Stimulated activated CD8-positive, alpha-beta memory T cell treated with anti-CD3 and anti-CD28 coated beads, Interleukin-2, amount 100 ng/mL, for 48 hours (primary cell): ENCODE measurements around the gene CORO7.
A peak's percentile ranks its signal among the peaks of the same experiment; 100 is the strongest.
"Not testable (repeated sequence)": the region's sequence is repeated elsewhere in the genome, so short reads cannot be mapped to it uniquely, and the experiment has no call there.

Source experiments
- DNase-seq, 2 donors: peaks; one replicate each; pipeline ENCODE4 v3.0.0-alpha.2; 2020; ENCODE audit warnings: low read depth in 2 of 2

CORO7 gene

DNA sequence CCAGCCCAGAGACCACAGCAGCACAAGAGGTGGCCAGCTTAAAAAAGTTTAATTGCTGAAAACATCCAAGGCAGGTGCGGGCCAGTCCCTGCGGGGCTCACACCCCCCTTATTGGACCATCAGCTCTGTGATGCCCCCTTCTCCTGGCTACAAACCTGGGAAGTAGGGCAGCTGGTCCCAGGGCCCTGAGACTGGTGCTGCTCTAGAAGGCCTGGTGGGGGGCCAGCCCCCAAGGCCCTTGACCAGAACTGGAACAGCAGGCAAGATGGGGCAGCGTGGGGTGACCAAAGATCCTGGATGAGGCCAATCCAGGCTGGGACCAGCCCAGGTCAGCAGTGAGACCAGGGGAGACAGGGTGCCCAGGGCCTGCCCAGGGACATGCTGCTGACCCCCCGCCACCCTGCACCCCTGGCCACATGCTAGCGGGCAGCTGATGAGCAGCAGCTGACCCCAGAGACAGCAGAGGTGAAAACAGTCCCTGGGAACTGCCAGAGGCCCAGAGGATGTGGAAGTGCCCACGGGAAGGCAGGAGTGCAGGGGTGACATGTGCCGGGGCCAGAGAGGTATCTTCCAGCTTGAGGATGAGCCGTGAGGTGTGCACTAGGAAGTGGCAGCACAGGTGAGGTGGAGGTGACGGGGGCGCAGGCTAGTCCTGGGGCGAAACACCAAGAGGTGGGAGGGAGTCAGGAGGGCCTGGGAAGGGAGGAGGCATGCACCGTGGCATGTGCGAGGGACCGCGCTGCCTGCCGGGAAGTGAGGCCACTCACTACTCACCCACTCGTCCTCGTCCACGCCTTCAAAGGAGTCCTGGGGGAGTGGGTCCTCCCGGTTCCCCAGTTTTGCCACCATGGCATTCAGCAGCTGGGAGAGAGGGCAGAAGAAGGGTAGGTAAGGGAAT, 61.6 kb downstream of the CORO7 start:
- no peak for DNase-seq

DNA sequence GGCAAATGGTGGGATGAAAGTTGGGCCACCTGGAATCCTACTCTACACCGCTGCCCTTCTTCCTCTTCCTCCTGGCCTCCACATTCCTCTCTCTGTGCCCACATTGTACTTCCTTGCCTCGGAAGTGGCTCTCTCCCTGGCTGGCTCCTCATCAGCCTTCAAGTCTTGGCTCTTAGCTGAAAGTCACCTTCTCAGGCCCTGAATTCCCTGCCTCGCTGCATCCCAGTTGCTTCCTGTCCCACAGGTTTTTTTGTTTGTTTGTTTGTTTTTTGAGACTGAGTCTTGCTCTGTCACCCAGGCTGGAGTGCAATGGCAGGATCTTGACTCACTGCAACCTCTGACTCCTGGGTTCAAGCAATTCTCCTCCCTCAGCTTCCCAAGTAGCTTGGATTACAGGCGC, 62.7 kb downstream of the CORO7 start:
- DNase-seq: no peak

GRCh38 chr16:4352843-4353242, 63.6 kb downstream of the CORO7 start:
- no peak for DNase-seq

DNA sequence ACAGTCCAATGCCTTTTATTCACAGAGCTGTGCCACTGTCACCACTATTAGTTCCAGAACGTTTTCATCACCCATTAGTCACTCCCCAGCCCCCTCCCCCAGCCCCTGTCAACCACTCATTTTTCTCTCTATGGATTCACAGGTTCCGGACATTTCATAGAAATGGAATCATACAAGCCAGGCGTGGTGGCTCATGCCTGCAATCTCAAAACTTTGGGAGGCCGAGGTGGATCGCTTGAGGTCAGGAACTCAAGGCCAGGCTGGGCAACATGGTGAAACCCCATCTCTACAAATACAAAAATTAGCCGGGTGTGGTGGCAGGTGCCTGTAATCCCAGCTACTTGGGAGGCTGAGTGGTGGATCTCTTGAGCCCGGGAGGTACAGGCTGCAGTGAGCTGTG, 64.5 kb downstream of the CORO7 start:
- no peak for DNase-seq

GRCh38 chr16:4350787-4351659, 65.4 kb downstream of the CORO7 start, which contains the start of gene PAM16:
Gene PAM16 (minus strand): TSS chr16:4351321. CDS start chr16:4351234, 87 bp downstream.
- peak; percentile 99 to 100 for DNase-seq

DNA sequence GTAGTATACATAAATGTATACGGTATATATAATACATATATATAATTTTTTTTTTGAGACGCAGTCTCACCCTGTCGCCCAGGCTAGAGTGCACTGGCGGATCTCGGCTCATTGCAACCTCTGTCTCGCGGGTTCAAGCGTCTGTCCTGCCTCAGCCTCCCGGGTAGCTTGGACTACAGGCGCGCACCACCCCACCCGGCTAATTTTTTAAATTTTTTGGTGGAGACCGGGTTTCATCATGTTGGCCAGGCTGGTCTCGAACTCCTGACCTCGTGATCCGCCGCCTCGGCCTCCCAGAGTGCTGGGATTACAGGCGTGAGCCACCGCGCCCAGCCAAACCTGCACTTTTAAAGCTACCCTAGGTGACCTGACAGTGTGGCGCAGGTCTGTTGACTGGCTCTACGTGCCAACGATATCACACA, 66.0 kb downstream of the CORO7 start:
- no peak for DNase-seq

- no peak for DNase-seq
Measured at GRCh38 chr16:4349332-4349731, 67.1 kb downstream of the CORO7 start.

GRCh38 chr16:4347765-4348509, 68.5 kb downstream of the CORO7 start:
- DNase-seq: no peak

DNA sequence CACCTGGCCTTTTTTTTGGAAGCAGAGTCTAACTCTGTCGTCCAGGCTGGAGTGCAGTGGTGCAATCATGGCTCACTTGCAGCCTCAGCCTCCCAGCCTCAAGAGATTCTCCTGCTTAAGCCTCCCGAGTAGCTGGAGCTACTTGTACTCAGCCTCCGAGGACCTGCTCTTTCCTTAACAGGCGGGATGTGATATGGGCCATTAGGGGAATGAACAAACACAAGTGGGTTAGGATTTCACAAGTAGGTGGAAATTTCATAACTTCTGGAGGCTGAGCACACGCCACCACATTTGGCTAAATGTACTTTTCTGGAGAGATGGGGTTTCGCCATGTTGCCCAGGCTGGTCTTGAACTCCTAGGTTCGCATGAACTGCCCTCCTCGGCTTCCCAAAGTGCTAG, 69.4 kb downstream of the CORO7 start:
- DNase-seq: no peak

DNA sequence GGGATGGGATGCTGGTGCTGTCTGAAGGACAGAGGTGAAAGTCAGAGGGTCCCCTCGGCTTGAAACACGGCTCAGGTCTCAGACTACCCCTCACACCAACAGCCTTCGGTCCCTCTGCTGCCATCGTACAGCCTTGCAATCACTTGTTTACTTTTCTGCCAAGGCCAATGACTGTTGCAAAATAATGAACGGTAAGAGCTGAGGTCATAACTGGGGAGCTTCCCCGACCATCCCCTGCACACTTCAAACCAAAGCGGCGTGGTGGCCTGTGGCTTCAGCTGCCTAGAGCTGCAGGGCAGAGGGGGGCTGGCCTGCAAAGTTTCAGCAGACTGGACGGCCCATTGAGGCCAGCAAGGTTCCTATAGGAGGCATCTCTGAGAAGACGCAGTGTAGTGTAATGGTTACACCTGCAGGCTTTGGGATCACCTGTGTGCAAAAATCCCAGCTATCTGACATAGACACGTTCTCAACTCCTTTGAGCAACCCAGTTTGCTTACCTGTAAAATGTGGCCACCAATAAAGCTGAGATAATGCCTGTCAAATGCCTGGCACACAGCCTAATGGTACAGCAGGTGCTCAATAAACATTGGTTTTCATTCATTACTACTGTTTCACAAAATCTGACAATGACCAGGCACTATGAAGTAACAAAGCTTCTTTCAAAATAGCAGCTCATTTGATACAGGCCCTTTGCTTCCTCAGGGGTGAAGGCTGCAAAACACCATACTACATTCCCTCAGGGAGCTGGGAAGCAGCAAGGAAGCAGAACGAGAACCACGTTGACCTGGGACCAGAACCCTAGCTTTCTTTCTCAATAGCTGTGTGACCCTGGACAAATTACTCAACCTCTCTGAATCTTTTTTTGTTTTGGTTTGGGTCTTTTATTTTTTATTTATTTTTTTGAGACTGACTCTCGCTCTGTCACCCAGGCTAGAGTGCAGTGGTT, 70.3 kb downstream of the CORO7 start:
- no peak for DNase-seq

DNA sequence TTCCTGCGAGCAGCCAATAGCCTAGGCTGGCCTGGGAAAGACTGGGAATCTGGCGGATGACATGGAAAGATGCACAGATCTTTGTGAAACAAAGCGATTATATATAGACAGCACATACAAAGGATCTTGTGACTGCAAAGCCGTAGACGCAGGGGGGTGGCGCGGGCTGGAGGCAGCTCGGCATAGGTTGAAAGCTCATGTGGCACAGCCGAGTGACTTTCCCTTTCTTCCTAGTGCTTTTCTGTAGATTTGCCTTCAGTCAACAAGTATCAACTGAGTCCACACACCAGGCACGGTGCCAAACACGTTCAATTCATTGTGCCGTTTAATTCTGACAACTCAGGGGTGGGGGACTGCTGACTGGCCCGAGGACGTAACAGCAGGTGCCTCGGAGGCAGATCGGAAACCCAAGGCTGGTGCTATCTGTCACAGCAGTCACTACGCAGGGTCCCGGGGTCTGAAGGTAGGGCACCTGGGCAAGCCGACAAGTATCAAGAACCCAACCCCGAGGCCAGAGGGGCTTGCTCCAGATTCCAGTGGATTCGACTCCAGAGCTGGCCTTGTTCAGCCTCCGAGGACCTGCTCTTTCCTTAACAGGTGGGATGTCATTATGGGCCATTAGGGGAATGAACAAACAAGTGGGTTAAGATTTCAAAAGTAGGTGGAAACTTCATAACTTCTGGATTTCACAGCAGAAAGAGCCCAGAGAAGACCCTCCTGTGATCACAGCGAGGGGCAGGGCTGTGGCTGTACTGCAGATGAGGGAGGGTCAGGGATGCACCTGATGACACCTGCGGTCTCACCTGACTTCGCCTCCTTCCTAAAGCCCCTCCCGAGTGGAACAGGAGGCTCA, 71.2 kb downstream of the CORO7 start:
- DNase-seq: no peak

DNA sequence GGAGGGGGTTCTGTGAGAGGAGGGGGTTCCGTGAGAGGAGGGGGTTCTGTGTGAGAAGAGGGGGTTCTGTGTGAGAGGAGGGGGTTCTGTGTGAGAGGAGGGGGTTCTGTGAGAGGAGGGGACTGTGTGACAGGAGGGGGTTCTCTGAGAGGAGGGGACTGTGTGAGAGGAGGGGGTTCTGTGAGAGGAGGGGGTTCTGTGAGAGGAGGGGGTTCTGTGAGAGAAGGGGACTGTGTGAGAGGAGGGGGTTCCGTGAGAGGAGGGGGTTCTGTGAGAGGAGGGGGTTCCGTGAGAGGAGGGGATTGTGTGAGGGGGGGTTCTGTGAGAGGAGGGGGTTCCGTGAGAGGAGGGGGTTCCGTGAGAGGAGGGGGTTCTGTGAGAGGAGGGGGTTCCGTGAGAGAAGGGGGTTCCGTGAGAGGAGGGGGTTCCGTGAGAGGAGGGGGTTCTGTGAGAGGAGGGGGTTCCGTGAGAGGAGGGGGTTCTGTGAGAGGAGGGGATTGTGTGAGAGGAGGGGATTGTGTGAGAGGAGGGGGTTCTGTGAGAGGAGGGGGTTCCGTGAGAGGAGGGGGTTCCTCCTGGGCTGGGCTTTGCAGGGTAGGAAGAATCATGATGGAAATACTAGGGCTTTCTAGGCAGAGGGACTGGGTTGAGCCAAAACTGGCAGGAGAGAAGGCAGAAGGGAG, 72.0 kb downstream of the CORO7 start:
- DNase-seq: not testable (repeated sequence)

DNA sequence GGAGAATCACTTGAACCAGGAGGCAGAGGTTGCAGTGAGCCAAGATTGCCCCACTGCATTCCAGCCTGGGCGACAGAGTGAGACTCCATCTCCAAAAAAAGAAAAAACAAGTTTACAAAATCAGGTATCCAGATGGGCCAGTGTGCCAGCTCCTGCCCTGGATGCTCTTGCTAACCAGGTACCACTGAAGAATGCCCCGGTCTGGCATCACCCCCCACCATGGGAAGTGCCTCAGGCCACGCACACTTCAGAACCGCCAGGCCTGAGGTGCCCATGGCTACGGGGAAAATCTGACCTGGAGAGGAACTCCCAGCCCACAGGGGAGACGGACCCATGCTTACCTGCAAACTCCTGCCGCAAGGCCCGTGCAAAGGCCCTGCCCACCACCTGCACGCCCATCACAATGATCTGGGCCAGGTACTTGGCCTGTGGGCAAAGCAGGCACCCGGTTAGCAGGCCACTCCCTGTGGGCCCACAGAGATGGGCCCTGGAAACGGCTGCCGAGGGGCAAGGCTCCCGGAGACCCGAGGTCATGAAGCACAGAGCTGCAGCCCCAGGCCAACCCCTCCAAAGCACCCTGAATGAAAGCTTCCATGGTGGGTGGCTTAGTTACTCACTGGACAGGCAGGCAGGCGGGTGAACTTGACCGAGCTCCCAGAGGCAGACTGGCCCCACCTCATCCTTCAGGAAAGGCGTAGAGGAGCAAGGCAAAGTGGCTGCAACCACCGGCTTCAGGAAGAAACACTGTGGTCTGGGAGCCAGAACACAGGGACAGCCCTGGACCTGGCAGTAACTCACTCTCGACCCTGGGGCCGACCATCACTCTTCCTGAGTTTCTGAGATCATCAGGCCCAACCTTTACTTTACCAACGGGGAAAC, 73.3 kb downstream of the CORO7 start:
- DNase-seq: no peak

DNA sequence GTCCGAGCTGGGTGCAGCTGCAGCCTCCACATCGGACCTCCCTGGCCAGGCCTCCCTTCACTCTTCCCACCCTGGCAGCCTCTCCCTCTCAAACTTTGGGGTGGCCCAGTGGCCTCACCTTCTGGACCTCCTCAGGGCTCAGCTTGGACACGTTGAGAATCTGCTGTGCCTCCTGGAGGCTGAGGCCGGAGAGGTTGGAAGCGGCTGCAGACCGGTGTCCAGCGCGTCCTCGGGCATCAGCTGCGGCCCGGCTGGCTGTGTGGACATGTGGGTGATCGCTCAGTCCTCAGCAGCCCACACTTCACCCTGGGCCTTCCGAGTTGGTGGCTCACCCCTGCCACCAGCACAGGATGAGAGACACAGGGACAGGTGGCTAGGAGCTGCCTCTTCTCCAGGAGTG, 75.1 kb downstream of the CORO7 start:
- no peak for DNase-seq

GRCh38 chr16:4340443-4340842, 76.0 kb downstream of the CORO7 start:
- DNase-seq: no peak

DNA sequence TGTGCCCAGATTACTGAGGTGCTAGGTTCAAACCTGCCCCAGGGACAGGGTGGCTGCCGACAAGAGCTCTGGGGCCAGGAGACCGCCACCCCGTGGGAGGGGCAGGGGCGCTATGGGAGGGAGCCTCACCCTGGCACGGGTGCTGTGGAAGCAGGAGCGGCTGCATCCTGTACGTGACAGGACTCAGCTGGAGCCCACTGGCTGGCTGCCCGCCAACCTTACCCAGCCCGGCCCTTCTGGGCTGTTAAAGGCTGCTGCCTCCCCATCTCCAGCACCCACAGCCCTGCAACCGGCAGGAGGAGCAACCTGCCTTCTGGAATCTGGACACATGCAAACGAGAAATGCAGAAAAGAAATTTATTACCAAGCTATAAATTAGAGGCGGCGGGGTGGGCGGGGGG, 76.5 kb downstream of the CORO7 start:
- no peak for DNase-seq

- no peak for DNase-seq
Measured at GRCh38 chr16:4339455-4339854, 76.9 kb downstream of the CORO7 start.

DNA sequence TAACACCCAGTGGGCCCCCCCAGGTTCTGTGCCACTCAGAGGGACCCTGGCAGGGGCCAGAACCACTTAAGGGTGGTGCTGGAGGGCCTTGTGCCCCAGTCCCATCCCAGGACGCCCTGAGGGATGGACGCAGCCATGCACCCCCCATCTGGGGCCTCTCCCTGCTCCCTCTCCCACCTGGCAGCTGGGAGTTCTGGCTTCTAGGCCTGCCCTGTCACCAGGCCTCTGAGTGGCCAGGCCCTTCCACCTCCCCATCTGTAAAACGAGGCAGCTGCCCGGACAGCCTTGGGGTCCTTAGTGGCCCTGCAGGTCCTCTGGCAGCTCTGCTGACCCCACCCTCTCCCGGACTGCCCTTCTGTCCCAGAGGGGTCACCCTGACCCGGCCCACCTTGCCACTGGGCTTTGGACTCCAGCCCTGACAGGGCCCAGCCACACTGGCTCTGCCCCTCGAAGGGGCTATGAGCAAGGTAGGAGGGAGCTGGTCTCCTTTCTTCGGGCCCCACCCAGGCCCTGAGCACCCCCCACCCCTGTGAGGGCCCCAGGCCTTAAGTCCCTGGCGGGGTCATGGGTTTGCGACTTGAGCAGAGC, 77.6 kb downstream of the CORO7 start:
- no peak for DNase-seq
